Upper lobe of left lung (tissue), 4 donors: ENCODE measurements around the gene MYRF.

ENCODE experiments used
- POLR2AphosphoS5 ChIP-seq, 2 donors: sonication (generic); formaldehyde crosslinking; IDR thresholded peaks; one replicate each; pipeline ENCODE4 v1.5.1; 2017; ENCODE audit warnings: antibody characterized with exemption in 2 of 2
- TF ChIP-seq, protein P1 (sequence below), 6 experiments: fragments of 450-650 bp in 4 of 6; fragments of 200-600 bp in 2 of 6; sonication (generic) in 2 of 6; IDR thresholded peaks; one replicate each; pipeline ENCODE4 v1.5.1; 2016 to 2019; ENCODE audit warnings: antibody characterized with exemption in 6 of 6

DNA sequence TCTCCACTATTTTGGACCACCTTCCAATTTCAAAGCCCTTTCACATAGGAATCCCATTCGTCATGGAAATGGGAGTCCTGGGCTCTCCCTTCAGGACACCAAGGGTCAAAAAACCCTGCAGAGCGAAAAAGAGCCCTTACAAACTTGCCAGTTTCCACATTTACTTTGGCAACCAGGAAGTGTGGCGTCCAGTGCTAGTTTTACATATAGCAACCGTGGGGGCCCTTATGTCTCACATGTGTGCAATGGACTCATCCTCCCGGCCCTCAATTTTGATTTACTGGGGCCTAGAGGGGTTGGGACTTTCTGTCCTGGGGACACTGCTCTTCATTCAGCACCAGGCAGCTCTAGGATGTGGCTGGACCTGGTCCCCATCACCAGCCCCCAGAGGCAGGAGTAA, 38.5 kb upstream of the MYRF start:
- TF ChIP-seq, protein P1, sequence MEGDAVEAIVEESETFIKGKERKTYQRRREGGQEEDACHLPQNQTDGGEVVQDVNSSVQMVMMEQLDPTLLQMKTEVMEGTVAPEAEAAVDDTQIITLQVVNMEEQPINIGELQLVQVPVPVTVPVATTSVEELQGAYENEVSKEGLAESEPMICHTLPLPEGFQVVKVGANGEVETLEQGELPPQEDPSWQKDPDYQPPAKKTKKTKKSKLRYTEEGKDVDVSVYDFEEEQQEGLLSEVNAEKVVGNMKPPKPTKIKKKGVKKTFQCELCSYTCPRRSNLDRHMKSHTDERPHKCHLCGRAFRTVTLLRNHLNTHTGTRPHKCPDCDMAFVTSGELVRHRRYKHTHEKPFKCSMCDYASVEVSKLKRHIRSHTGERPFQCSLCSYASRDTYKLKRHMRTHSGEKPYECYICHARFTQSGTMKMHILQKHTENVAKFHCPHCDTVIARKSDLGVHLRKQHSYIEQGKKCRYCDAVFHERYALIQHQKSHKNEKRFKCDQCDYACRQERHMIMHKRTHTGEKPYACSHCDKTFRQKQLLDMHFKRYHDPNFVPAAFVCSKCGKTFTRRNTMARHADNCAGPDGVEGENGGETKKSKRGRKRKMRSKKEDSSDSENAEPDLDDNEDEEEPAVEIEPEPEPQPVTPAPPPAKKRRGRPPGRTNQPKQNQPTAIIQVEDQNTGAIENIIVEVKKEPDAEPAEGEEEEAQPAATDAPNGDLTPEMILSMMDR (IDR thresholded peaks at IDR 0.05), result no peak
- no peak for TF ChIP-seq POLR2AphosphoS5 (IDR thresholded peaks at IDR 0.05)
